ACC112 (cell line): Measurements from ENCODE around the gene BMI1.
A peak's percentile ranks its signal among the peaks of the same experiment; 100 is the strongest.

Experiments used
- H2AFZ ChIP-seq: fragments of 200-600 bp; sonication (generic); one replicate; pipeline ENCODE4 v1.6.0; 2017; ENCODE audit warnings: antibody characterized with exemption, low read length; ENCODE audit not compliant: unreplicated experiment
- H3K27ac ChIP-seq: fragments of 200-600 bp; sonication (generic); 2 replicates; pipeline ENCODE4 v1.5.1; 2014; ENCODE audit warnings: low read depth, mild to moderate bottlenecking, antibody characterized with exemption, low read length, moderate library complexity
- H3K27me3 ChIP-seq: fragments of 200-600 bp; sonication (generic); 2 replicates; pipeline ENCODE4 v1.6.1; 2014; ENCODE audit warnings: mild to moderate bottlenecking, antibody characterized with exemption, low read length, moderate library complexity, mixed read lengths; ENCODE audit not compliant: insufficient read depth
- H3K36me3 ChIP-seq: fragments of 200-600 bp; sonication (generic); 2 replicates; pipeline ENCODE4 v1.6.1; 2016; ENCODE audit warnings: mild to moderate bottlenecking, antibody characterized with exemption, low read length, moderate library complexity, mixed read lengths; ENCODE audit not compliant: insufficient read depth
- H3K4me1 ChIP-seq: fragments of 200-600 bp; sonication (generic); one replicate; pipeline ENCODE4 v1.6.1; 2016; ENCODE audit warnings: low read length, mixed read lengths; ENCODE audit not compliant: insufficient read depth, unreplicated experiment, control insufficient read depth
- H3K4me3 ChIP-seq: fragments of 200-600 bp; sonication (generic); 2 replicates; pipeline ENCODE4 v1.5.1; 2014; ENCODE audit warnings: mild to moderate bottlenecking, low read depth, low read length
- H3K79me2 ChIP-seq: fragments of 200-600 bp; sonication (generic); one replicate; pipeline ENCODE4 v1.6.0; 2016; ENCODE audit warnings: low read length; ENCODE audit not compliant: control insufficient read depth, unreplicated experiment, insufficient read depth

BMI1 gene

DNA sequence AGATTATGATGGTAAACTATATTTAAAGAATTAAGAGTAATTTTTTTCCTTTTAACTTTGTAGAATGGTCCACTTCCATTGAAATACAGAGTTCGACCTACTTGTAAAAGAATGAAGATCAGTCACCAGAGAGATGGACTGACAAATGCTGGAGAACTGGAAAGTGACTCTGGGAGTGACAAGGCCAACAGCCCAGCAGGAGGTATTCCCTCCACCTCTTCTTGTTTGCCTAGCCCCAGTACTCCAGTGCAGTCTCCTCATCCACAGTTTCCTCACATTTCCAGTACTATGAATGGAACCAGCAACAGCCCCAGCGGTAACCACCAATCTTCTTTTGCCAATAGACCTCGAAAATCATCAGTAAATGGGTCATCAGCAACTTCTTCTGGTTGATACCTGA, 8.3 kb downstream of the BMI1 start:
- peaks cover 8% of the 10 kb centered on the region; the same call in 1 of the 2 replicates for H3K27me3 ChIP-seq
- H3K79me2 ChIP-seq: peaks cover 24% of the 10 kb centered on the region
- no peak overlapping the region for H2AFZ ChIP-seq
- H3K36me3 ChIP-seq: peaks cover 18% of the 10 kb centered on the region
- no peak overlapping the region for H3K4me3 ChIP-seq
- H3K4me1 ChIP-seq: peaks cover 12% of the 10 kb centered on the region
- no peak overlapping the region for H3K27ac ChIP-seq

DNA sequence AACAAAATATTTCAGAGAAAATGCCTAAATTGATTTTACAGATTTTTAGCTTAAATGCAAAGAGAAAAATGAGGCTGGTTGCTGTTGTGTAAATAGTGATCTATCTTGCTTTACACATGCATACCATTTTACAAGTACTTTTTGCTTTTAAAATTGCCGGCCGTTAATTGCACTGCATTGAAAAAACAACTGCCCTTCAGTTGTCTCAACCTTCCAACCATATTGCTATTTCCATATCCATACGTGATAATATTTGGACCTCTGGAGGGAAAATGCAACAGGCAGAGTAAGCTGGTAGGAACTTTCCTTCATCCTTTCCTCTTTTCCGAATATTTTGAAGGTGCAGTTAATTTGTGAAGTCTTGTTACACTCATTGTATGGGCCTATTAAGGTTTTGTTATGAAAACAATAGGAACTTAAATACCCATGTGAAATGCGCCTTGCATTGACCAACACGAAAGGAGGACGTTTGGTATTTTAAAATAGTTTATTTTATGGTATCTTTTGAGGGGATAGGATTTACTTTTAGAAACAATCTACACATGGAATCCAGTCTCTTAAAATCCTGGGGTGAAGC, 11.3 kb downstream of the BMI1 start:
- Histone ChIP-seq H3K36me3 (peaks cover 15% of the 10 kb centered on the region), H3K4me1 (no peaks in the 10 kb centered on the region), H3K79me2 (no peaks in the 10 kb centered on the region), H2AFZ (no peak overlapping the region), H3K27ac (no peak overlapping the region), H3K4me3 (no peak overlapping the region), H3K27me3 (peaks cover 32% of the 10 kb centered on the region)

DNA sequence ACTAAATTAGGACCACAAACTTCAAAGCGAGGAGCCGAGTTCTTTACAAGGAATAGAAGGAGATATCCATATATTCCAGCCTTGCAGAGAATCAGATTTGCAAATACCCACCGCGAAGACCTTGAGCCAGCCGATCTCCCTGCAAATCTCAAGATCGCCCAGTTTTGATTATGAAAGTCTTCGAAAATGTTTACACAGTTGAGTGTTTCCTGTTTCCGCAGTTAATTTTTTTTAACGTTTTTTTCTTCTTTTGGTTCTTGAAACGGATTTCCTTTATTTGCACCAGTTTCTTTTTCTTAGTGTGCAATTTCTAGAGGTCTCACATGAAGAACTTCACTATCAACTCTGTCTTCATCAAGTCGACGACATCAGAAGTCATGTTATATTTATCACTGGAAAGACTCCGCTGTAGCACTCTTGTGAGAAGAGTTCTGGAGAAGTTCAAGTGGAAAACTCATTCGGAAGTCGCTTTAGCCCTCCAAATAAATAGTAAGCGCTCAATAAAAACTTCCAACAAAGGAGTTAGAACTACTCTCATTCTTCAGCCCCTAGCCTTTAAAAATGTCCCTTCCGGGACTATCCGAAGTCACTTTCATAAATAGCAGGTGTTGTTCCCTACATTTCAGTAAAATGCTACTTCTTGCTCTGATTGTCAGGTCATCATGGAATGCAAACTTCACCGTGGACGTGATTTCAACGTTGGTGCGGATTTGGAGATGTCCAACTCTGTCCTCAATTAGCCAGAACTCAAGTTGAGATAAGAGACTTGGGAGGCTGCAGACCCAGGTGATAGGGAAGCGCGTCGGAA, 12.5 kb downstream of the BMI1 start:
- H3K27ac ChIP-seq: no peak overlapping the region
- no peaks in the 10 kb centered on the region for H3K79me2 ChIP-seq
- no peaks in the 10 kb centered on the region for H3K4me1 ChIP-seq
- no peak overlapping the region for H2AFZ ChIP-seq
- H3K4me3 ChIP-seq: no peak overlapping the region
- peaks cover 44% of the 10 kb centered on the region for H3K27me3 ChIP-seq
- H3K36me3 ChIP-seq: peaks cover 14% of the 10 kb centered on the region

- Histone ChIP-seq H2AFZ (no peak overlapping the region), H3K79me2 (no peaks in the 10 kb centered on the region), H3K27me3 (peaks cover 50% of the 10 kb centered on the region), H3K36me3 (peaks cover 10% of the 10 kb centered on the region), H3K27ac (no peak overlapping the region), H3K4me1 (no peaks in the 10 kb centered on the region), H3K4me3 (0 out of 2 replicates have a peak overlapping the region, but pooled peaks have one; percentile 75)
Measured at GRCh38 chr10:22333975-22334282, 13.0 kb downstream of the BMI1 start.

- peak overlapping the region; percentile 84 for H2AFZ ChIP-seq
- peaks cover 56% of the 10 kb centered on the region for H3K27me3 ChIP-seq
- H3K36me3 ChIP-seq: peaks cover 5% of the 10 kb centered on the region
- peak overlapping the region; percentile 75 for H3K4me3 ChIP-seq
- H3K79me2 ChIP-seq: no peaks in the 10 kb centered on the region
- H3K4me1 ChIP-seq: no peaks in the 10 kb centered on the region
- H3K27ac ChIP-seq: no peak overlapping the region
Measured at GRCh38 chr10:22334414-22335172, 13.7 kb downstream of the BMI1 start.

DNA sequence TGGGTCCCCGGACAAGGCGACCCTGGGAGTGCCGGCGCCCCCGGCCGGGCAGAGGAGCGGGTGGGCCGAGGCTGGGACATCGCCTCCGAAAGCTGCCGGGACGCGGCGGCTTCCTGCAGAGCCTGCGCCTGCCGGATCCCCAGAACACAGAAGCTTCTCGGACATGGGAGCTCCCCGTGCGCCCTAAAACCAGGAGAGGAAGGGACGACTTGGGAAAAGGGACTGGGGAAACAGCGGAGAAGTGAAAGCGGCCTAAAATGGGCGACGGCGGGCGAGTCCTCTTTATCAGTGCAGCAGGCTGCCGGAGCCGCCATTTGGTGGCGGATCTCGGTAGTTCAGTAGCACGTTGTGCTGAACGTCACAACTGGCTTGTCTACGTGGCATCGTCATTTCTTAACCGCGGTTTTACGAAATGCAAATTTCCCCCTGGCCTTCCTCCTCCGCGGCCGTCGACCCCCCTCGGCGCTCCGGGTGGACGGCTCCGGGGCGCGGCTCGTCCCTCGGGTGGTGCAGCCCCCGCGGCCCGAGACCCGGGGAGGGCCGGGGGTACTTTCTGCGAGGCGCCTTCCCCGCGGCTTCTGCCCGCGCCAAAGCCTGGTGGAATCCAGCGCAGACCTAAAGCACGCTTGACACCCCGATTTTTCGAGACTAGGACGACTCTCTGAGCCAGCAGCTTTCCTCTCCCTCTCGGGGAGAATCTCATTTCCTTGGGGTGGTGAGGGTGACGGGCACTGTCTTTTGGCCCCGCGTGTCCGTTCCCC, 14.5 kb downstream of the BMI1 start:
- Histone ChIP-seq H3K4me3 (peak overlapping the region; percentile 75), H3K27me3 (peaks cover 60% of the 10 kb centered on the region), H3K36me3 (no peaks in the 10 kb centered on the region), H3K79me2 (no peaks in the 10 kb centered on the region), H2AFZ (peak overlapping the region; percentile 84), H3K27ac (no peak overlapping the region), H3K4me1 (no peaks in the 10 kb centered on the region)

GRCh38 chr10:22338185-22338900, 17.4 kb downstream of the BMI1 start:
- H2AFZ ChIP-seq: no peak overlapping the region
- no peak overlapping the region for H3K27ac ChIP-seq
- H3K4me3 ChIP-seq: no peak overlapping the region
- H3K36me3 ChIP-seq: no peaks in the 10 kb centered on the region
- H3K27me3 ChIP-seq: peaks cover 83% of the 10 kb centered on the region
- no peaks in the 10 kb centered on the region for H3K79me2 ChIP-seq
- H3K4me1 ChIP-seq: no peaks in the 10 kb centered on the region

DNA sequence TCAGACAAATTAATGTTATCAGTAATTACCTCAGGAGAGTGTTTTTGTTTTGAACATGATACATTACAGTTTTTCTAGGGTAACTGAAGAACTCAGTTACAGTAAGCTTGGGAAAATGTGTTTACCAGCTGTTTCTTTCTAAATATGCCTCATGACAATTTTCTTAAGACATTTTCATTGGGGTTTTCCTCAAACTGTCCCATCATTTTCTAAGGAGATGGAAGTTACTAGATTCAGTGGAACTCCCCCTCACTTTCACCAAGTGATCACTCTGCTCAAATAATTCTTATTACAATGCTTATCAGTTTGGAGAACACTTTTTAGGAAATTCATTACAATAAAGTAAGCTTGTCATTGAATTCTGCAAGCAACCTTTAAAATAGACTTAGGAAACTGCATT, 18.0 kb downstream of the BMI1 start:
- Histone ChIP-seq H3K79me2 (no peaks in the 10 kb centered on the region), H3K4me3 (no peak overlapping the region), H3K27me3 (peaks cover 89% of the 10 kb centered on the region), H3K27ac (no peak overlapping the region), H3K4me1 (no peaks in the 10 kb centered on the region), H2AFZ (no peak overlapping the region), H3K36me3 (no peaks in the 10 kb centered on the region)

DNA sequence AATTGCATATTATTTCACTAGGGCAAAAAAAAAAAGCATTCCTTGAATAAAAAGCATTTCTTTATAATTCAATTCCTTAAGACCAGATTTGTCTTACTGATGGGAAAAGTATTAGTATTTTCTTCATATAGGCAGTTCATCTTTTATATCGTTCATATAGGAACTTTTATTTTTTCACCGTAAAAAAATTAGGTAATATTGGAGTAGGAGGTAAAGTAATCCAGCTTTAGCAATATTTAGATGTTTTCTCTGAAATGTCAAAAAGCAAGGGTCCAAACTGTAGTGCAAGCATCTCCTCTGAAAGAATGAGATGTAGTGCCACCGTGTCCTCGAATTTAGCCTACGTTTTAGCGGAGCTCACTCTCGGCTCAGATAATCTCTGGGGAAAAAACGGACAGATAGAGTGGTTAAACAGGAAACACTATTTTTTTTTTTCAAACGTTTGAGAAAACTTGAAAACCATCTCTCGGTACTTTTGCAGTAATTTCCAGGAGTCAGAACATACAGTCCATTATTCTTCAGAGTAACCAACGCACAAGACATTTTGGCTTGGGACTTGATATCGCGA, 18.9 kb downstream of the BMI1 start:
- Histone ChIP-seq H3K27me3 (peaks cover 89% of the 10 kb centered on the region), H3K79me2 (no peaks in the 10 kb centered on the region), H3K36me3 (no peaks in the 10 kb centered on the region), H3K4me3 (peak overlapping the region; percentile 85), H3K27ac (no peak overlapping the region), H3K4me1 (no peaks in the 10 kb centered on the region), H2AFZ (peak overlapping the region; percentile 81)
